ENCODE measurements around the gene OLFML2A.
A peak's percentile ranks its signal among the peaks of the same experiment; 100 is the strongest.
"Not testable (repeated sequence)": the region's sequence is repeated elsewhere in the genome, so short reads cannot be mapped to it uniquely, and the experiment has no call there.

The OLFML2A gene

DNA sequence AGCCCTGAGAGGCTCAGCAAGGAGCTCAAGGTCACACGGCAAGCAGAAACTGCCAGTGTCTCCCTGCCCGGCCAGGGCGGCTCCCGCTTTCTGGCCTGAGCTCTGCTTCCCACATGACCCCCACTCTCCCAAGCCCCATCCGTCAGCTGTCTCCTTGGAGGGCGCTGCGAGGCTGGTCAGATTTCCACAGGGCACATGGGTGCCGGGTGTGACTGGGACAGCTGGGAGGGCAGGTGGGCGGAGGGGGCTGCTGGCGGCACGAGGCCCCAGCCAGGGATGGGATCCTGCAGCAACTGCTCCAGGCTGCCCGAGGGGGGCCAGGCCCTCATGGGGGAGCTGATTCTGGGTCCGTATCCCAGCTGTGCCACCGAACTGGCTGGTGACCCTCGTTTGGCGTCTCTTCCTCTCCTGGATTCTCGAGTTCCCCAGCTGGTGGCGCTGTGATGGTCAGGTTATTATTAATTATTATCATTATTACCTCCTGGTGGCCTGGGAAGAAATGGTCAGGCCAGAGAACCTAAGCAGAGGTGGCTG, 63.4 kb downstream of the OLFML2A start:
- TF ChIP-seq CTCF (IDR thresholded peaks at IDR 0.05; ENCODE audit: insufficient read depth, missing control alignments) = peak; percentile 19
- no peak for FAIRE-seq
- no peak for DNase-seq (ENCODE audit: insufficient read length, low spot score)

GRCh38 chr9:124841075-124841821, 64.3 kb downstream of the OLFML2A start:
- FAIRE-seq = no peak
- TF ChIP-seq CTCF (IDR thresholded peaks at IDR 0.05; ENCODE audit: insufficient read depth, missing control alignments) = no peak

DNA sequence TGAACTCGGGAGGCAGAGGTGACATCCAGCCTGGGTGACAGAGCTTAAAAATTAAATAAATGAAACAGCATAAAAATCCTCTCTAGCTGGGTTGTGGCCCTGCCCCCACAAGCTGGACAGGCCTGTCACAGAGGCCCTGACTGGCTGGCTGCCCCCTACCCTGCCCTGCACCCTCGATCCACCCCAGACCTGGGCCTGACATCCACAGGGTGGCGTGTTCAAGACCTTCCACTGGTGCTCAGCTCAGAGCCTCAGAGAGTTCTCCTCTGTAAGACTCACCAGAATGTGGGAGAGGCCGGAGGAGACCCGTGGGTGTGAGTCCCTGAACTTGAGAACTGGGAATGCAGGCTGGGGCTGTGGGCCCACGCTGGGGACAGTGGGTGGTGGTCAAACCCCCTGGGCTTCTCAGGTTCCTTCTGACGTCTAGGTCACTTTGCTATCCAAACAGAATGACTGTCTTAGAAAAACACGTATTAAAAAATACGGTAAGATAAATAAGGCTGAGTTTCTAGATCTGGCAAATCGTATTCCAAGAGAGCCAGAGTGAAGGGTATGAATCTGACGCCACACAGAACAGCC, 66.6 kb downstream of the OLFML2A start:
- FAIRE-seq (no peak), DNase-seq (ENCODE audit: insufficient read length, low spot score) (no peak)
- TF ChIP-seq CTCF (IDR thresholded peaks at IDR 0.05; ENCODE audit: insufficient read depth, missing control alignments) = no peak

More at GRCh38 chr9:124841075-124841821, 64.3 kb downstream of the OLFML2A start:
- no peak for DNase-seq (ENCODE audit: insufficient read length, low spot score)

GRCh38 chr9:124844291-124844690, 67.4 kb downstream of the OLFML2A start:
- FAIRE-seq (no peak), DNase-seq (ENCODE audit: insufficient read length, low spot score) (no peak)
- TF ChIP-seq CTCF (IDR thresholded peaks at IDR 0.05; ENCODE audit: insufficient read depth, missing control alignments) = no peak

DNA sequence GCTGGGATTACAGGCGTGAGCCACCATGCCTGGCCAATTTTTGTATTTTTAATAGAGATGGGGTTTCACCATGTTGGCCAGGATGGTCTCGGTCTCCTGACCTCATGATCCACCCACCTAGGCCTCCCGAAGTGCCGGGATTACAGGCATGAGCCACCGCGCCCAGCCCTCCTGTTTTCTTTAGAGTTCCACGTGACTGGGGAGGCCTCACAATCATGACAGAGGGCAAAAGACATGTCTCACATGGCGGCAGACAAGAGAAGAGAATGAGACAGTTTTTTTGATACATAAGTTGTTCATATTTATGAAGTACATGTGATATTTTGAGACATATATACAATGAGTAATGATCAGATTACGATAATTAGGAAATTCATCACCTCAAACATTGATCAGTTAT, 69.5 kb downstream of the OLFML2A start:
- FAIRE-seq; DNase-seq (ENCODE audit: insufficient read length, low spot score): not testable (repeated sequence)

GRCh38 chr9:124846969-124847368, 70.0 kb downstream of the OLFML2A start:
- TF ChIP-seq CTCF (IDR thresholded peaks at IDR 0.05; ENCODE audit: insufficient read depth, missing control alignments) = no peak
- FAIRE-seq (no peak), DNase-seq (ENCODE audit: insufficient read length, low spot score) (no peak)

DNA sequence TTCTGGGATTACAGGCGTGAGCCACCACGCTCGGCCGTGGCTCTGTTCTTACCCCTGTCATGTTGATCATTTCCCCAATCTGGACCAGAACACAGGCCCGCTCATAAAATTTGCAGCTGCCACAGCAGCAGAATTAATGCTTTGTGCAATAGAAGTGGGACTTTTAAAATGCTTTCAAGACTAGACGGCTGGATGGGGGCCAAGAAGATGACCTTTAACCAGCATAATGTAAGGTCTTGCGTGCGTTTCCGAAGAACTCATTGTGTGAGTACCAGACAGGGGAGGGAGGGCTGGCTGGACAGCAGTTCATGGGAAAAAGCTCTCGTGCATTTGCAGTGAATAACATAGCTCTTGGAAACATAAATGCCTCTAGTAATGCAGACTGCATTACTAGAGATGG, 72.9 kb downstream of the OLFML2A start:
- FAIRE-seq (no peak), DNase-seq (ENCODE audit: insufficient read length, low spot score) (no peak)
- TF ChIP-seq CTCF (IDR thresholded peaks at IDR 0.05; ENCODE audit: insufficient read depth, missing control alignments) = no peak

All from D721Med (cell line).